GM12878 (cell line): ENCODE data around the gene NRXN3.

Experiments
- MYC ChIP-seq: IDR thresholded peaks from 2 replicates; pipeline ENCODE4 v1.6.1; 2011; ENCODE audit warnings: mild to moderate bottlenecking, low read length, moderate library complexity, inconsistent platforms; ENCODE audit not compliant: insufficient read depth, insufficient replicate concordance, insufficient read length, severe bottlenecking
- RAD21 ChIP-seq: IDR thresholded peaks from 2 replicates; pipeline ENCODE4 v1.6.1; 2011; ENCODE audit warnings: mild to moderate bottlenecking, low read depth, low read length, moderate library complexity; ENCODE audit not compliant: insufficient read depth
- RFX5 ChIP-seq: IDR thresholded peaks from 2 replicates; pipeline ENCODE4 v1.6.1; 2011; ENCODE audit warnings: low read depth, low read length, improper control_type of control experiment
- TF ChIP-seq, protein P1 (sequence below): fragments of 450-650 bp; formaldehyde crosslinking; IDR thresholded peaks from 2 replicates; pipeline ENCODE4 v1.4.0; 2020; ENCODE audit warnings: mild to moderate bottlenecking, moderate library complexity
- TF ChIP-seq, protein P2 (sequence below), 3 experiments: IDR thresholded peaks in 2 of 3; conservative IDR thresholded peaks in 1 of 3; 2 replicates each; pipeline ENCODE4 v1.5.1; 2011; ENCODE audit warnings: low read depth in 3 of 3, low read length in 3 of 3, mild to moderate bottlenecking in 3 of 3, control low read depth in 2 of 3, moderate library complexity in 2 of 3, inconsistent platforms in 1 of 3, mixed read lengths in 1 of 3; ENCODE audit not compliant: control insufficient read depth in 2 of 3, insufficient read depth in 1 of 3; ENCODE audit errors: extremely low read depth in 1 of 3

DNA sequence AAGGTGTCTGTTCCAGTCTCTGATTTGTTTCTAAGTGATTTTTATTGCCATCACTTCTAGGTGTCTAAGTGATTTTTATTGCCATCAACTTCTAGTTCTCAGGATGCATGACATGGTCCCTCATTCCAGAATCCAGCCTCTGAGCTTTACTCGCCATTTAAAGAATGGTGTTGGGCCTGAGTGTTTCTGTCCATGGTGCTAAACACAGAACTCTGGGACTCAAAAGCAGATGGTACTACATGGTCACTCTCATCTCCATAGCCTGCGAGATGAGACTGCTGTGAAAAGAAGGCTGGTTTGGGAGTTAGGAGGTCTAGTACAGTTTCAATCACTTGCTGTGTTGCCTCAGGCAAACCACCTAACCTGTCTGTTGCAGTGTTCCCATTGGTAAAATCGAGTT is 276.6 kb downstream of the NRXN3 start:
- TF ChIP-seq RFX5 (no peak), RAD21 (no peak), MYC (no peak)
- TF ChIP-seq, protein P1, sequence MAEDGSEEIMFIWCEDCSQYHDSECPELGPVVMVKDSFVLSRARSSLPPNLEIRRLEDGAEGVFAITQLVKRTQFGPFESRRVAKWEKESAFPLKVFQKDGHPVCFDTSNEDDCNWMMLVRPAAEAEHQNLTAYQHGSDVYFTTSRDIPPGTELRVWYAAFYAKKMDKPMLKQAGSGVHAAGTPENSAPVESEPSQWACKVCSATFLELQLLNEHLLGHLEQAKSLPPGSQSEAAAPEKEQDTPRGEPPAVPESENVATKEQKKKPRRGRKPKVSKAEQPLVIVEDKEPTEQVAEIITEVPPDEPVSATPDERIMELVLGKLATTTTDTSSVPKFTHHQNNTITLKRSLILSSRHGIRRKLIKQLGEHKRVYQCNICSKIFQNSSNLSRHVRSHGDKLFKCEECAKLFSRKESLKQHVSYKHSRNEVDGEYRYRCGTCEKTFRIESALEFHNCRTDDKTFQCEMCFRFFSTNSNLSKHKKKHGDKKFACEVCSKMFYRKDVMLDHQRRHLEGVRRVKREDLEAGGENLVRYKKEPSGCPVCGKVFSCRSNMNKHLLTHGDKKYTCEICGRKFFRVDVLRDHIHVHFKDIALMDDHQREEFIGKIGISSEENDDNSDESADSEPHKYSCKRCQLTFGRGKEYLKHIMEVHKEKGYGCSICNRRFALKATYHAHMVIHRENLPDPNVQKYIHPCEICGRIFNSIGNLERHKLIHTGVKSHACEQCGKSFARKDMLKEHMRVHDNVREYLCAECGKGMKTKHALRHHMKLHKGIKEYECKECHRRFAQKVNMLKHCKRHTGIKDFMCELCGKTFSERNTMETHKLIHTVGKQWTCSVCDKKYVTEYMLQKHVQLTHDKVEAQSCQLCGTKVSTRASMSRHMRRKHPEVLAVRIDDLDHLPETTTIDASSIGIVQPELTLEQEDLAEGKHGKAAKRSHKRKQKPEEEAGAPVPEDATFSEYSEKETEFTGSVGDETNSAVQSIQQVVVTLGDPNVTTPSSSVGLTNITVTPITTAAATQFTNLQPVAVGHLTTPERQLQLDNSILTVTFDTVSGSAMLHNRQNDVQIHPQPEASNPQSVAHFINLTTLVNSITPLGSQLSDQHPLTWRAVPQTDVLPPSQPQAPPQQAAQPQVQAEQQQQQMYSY (CRISPR knock-in tag) = no peak
- TF ChIP-seq, protein P2, sequence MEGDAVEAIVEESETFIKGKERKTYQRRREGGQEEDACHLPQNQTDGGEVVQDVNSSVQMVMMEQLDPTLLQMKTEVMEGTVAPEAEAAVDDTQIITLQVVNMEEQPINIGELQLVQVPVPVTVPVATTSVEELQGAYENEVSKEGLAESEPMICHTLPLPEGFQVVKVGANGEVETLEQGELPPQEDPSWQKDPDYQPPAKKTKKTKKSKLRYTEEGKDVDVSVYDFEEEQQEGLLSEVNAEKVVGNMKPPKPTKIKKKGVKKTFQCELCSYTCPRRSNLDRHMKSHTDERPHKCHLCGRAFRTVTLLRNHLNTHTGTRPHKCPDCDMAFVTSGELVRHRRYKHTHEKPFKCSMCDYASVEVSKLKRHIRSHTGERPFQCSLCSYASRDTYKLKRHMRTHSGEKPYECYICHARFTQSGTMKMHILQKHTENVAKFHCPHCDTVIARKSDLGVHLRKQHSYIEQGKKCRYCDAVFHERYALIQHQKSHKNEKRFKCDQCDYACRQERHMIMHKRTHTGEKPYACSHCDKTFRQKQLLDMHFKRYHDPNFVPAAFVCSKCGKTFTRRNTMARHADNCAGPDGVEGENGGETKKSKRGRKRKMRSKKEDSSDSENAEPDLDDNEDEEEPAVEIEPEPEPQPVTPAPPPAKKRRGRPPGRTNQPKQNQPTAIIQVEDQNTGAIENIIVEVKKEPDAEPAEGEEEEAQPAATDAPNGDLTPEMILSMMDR (IDR thresholded peaks at IDR 0.05 in 2 of 3, conservative IDR thresholded peaks at IDR 0.05 in 1 of 3; ENCODE audit: control insufficient read depth in 2 of 3, extremely low read depth in 1 of 3, insufficient read depth in 1 of 3, low read depth in 3 of 3, low read length in 3 of 3) = no peak
